Measurements from ENCODE around the gene UBQLNL. TPM values are rescaled to one million over a fixed set of nuclear protein-coding genes. Genes with fewer than 3 reads are reported as not detected.

UBQLNL gene
- total RNA-seq, 2 donors from 2014 or later = 0.22 TPM; not detected in 1

DNA sequence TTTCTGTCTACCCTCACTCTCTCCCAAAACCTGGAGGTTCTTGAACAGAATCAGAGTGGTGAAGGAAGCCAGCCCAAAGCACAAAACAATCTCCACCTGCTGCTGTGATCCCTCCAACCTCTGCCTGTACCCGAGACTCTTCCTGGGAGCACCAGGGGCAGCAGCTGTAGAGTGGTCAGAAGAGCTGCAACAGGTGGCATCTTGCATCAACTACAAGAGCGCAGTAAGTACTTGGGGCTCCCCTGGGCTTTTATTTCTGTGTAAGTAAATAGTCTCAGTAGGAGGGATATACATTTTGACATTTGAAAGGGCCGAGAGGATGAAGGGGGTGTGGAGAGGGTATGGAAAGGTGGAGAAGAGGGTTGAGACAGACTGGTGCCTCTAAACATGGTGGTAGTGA is 8.3 kb upstream of the UBQLNL start:
- DNase-seq = no peak
- intact Hi-C loops (cut with DNase I) = no loop called here

GRCh38 chr11:5522308-5522707 is 5.8 kb upstream of the UBQLNL start:
- Histone ChIP-seq H3K9me3 (no peaks in the 10 kb centered on the region), H3K9ac (ENCODE audit: low read depth in 2 of 2, low read length in 2 of 2) (no peak overlapping the region), H3K4me1 (no peaks in the 10 kb centered on the region), H3K27ac (no peak overlapping the region), H3K36me3 (no peaks in the 10 kb centered on the region), H3K4me3 (no peak overlapping the region), H3K27me3 (no peaks in the 10 kb centered on the region)
- intact Hi-C loops (cut with DNase I) = no loop called here
- DNase-seq = no peak
- no peak for TF ChIP-seq CTCF (IDR thresholded peaks at IDR 0.05)

More for the DNA sequence above, 8.3 kb upstream of the UBQLNL start:
- no peaks in the 10 kb centered on the region for H3K9me3 ChIP-seq
- H3K4me1 ChIP-seq = no peaks in the 10 kb centered on the region
- no peak overlapping the region for H3K27ac ChIP-seq
- H3K4me3 ChIP-seq = no peak overlapping the region
- TF ChIP-seq CTCF (IDR thresholded peaks at IDR 0.05) = no peak
- no peaks in the 10 kb centered on the region for H3K27me3 ChIP-seq
- no peak overlapping the region for H3K9ac ChIP-seq (ENCODE audit: low read depth in 2 of 2, low read length in 2 of 2)
- no peaks in the 10 kb centered on the region for H3K36me3 ChIP-seq

DNA sequence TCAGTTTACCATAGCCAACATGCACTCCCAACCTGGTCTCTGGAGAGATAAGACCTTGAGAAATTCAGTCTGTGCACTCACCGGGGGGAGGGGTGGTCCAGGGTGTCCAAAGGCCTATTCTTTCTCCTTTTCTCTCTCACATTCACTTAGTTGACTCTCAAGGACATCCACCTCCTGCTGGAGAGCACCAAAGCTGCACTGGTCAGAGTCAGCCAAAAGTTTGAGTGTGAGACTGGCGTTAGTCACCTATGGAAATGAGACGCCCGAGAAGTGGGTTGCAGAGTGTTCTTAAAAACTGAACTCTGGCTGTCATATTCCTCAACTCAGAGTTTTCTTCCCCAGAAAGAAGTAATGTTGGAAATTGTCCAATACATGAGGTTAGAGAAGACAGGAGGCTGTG is 5.0 kb upstream of the UBQLNL start:
- no peak for DNase-seq
- no peak for TF ChIP-seq CTCF (IDR thresholded peaks at IDR 0.05)
- Histone ChIP-seq H3K9ac (ENCODE audit: low read depth in 2 of 2, low read length in 2 of 2) (no peak overlapping the region), H3K27ac (no peak overlapping the region), H3K36me3 (no peaks in the 10 kb centered on the region), H3K4me1 (no peaks in the 10 kb centered on the region), H3K4me3 (no peak overlapping the region), H3K27me3 (no peaks in the 10 kb centered on the region), H3K9me3 (no peaks in the 10 kb centered on the region)
- intact Hi-C loops (cut with DNase I) = no loop called here

DNA sequence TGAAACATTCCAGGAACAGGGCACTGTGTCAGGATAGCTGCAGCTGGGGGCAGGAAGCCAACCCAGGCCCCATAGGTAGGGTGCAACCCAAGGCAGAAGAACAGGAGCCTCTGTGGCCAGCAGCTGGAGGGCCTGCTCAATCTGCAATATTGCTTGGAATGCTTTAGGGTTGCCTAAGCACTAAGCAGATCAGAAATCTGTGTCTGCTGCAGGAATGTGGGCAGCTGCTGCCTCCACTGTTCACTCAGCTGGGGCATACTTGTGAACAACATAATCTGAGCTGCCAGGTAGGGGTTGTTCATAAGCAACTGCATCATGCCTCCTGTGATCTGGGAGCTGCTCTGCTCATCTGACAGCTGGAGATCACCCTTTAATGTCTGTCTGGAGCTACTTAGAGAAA is 1.7 kb downstream of the UBQLNL start:
- H3K9me3 ChIP-seq = no peaks in the 10 kb centered on the region
- intact Hi-C loops (cut with DNase I) = no loop called here
- H3K4me1 ChIP-seq = no peaks in the 10 kb centered on the region
- no peak overlapping the region for H3K4me3 ChIP-seq
- no peak for TF ChIP-seq CTCF (IDR thresholded peaks at IDR 0.05)
- H3K27me3 ChIP-seq = no peaks in the 10 kb centered on the region
- no peak overlapping the region for H3K9ac ChIP-seq (ENCODE audit: low read depth in 2 of 2, low read length in 2 of 2)
- H3K36me3 ChIP-seq = no peaks in the 10 kb centered on the region
- no peak overlapping the region for H3K27ac ChIP-seq
- DNase-seq = no peak

- Histone ChIP-seq H3K36me3 (no peaks in the 10 kb centered on the region), H3K9ac (ENCODE audit: low read depth in 2 of 2, low read length in 2 of 2) (no peak within 1 kb of the TSS), H3K4me1 (no peaks in the 10 kb centered on the region), H3K9me3 (no peaks in the 10 kb centered on the region), H3K4me3 (no peak within 1 kb of the TSS), H3K27me3 (no peaks in the 10 kb centered on the region), H3K27ac (no peak within 1 kb of the TSS)
- intact Hi-C loops (cut with DNase I) = no loop called here
- no peak for DNase-seq
- no peak for TF ChIP-seq CTCF (IDR thresholded peaks at IDR 0.05)
These were observed 6.7 kb downstream of the UBQLNL start, which contains the start of gene UBQLN3 for GRCh38 chr11:5509803-5510202. Gene UBQLN3 (minus strand): TSS chr11:5509957. CDS start chr11:5509558, 399 bp downstream.

DNA sequence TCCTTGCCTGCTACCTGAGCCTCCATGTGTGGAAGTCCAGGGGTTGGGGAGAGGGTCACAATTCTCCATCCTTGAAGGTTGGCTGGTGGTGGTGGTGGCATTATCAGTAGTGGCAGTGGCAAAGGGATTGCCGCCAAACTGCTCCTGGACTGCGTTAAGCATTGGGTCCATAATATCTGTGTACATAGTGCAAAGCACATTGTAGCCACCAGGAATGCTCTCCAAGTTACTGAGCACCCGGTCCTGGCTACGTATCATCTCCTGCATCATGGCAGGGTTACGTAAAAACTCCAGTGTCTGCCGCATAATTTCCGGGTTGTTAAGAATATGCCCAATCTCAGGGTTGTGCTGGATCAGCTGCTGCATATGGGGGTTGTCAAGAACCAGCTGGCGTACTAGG is 7.9 kb downstream of the UBQLNL start:
- Histone ChIP-seq H3K9ac (ENCODE audit: low read depth in 2 of 2, low read length in 2 of 2) (no peak overlapping the region), H3K27me3 (no peaks in the 10 kb centered on the region)
- TF ChIP-seq CTCF (IDR thresholded peaks at IDR 0.05) = no peak

More for the DNA sequence above, 7.9 kb downstream of the UBQLNL start:
- Histone ChIP-seq H3K36me3 (no peaks in the 10 kb centered on the region), H3K27ac (no peak overlapping the region), H3K4me3 (no peak overlapping the region), H3K4me1 (no peaks in the 10 kb centered on the region), H3K9me3 (no peaks in the 10 kb centered on the region)
- DNase-seq = no peak
- intact Hi-C loops (cut with DNase I) = no loop called here
